ENCODE data around the gene THOP1. TPM values are rescaled to one million over a fixed set of nuclear protein-coding genes. Genes with fewer than 3 reads are reported as not detected.

The THOP1 gene
- 207 and 274 TPM in 2 replicates for total RNA-seq (2014; rRNA removed)
- 108 TPM for polyA plus RNA-seq (2012)

GRCh38 chr19:2785244-2785997 is at the start of gene THOP1:
TSS of gene THOP1 (plus strand) at chr19:2785503. CDS start at chr19:2785663, 160 bp downstream.
- DNase-seq (ENCODE audit: low read depth) = peak; percentile 98

- no peak for DNase-seq (ENCODE audit: low read depth)
These were observed 48.6 kb upstream of the THOP1 start for GRCh38 chr19:2736550-2737190.

- DNase-seq (ENCODE audit: low read depth) = peak; percentile 97
These were observed 45.5 kb upstream of the THOP1 start, which contains the start of gene SLC39A3 for GRCh38 chr19:2739602-2740313. TSS of gene SLC39A3 (minus strand) at chr19:2740017. CDS start at chr19:2737257, 2,760 bp downstream.

- DNase-seq (ENCODE audit: low read depth) = no peak
These were observed 45.0 kb upstream of the THOP1 start for GRCh38 chr19:2740314-2740656.

GRCh38 chr19:2743099-2743498 is 42.2 kb upstream of the THOP1 start:
- no peak for DNase-seq (ENCODE audit: low read depth)

GRCh38 chr19:2744113-2744512 is 41.2 kb upstream of the THOP1 start:
- DNase-seq (ENCODE audit: low read depth) = no peak

GRCh38 chr19:2747349-2747748 is 38.0 kb upstream of the THOP1 start:
- no peak for DNase-seq (ENCODE audit: low read depth)

GRCh38 chr19:2750808-2751437 is 34.4 kb upstream of the THOP1 start:
- no peak for DNase-seq (ENCODE audit: low read depth)

GRCh38 chr19:2751438-2751830 is 33.9 kb upstream of the THOP1 start:
- no peak for DNase-seq (ENCODE audit: low read depth)

- no peak for DNase-seq (ENCODE audit: low read depth)
These were observed 30.4 kb upstream of the THOP1 start for GRCh38 chr19:2754659-2755447.

- DNase-seq (ENCODE audit: low read depth) = no peak
These were observed 29.9 kb upstream of the THOP1 start for GRCh38 chr19:2755448-2755705.

GRCh38 chr19:2755811-2756210 is 29.5 kb upstream of the THOP1 start:
- no peak for DNase-seq (ENCODE audit: low read depth)

GRCh38 chr19:2756477-2756876 is 28.8 kb upstream of the THOP1 start:
- DNase-seq (ENCODE audit: low read depth) = no peak

GRCh38 chr19:2756921-2757881 is 28.1 kb upstream of the THOP1 start:
- no peak for DNase-seq (ENCODE audit: low read depth)

GRCh38 chr19:2758601-2759313 is 26.5 kb upstream of the THOP1 start:
- DNase-seq (ENCODE audit: low read depth) = no peak

GRCh38 chr19:2759362-2759761 is 25.9 kb upstream of the THOP1 start:
- DNase-seq (ENCODE audit: low read depth) = no peak

- no peak for DNase-seq (ENCODE audit: low read depth)
These were observed 25.3 kb upstream of the THOP1 start for GRCh38 chr19:2759965-2760364.

- no peak for DNase-seq (ENCODE audit: low read depth)
These were observed 24.0 kb upstream of the THOP1 start for GRCh38 chr19:2761309-2761677.

GRCh38 chr19:2761876-2762782 is 23.2 kb upstream of the THOP1 start:
- no peak for DNase-seq (ENCODE audit: low read depth)

Data from LHCN-M2 (cell line).